IMR-90 (cell line): ENCODE data around the gene TNNI3K. TPM values are rescaled to one million over a fixed set of nuclear protein-coding genes. Genes with fewer than 3 reads are reported as not detected.

ENCODE experiments used
- ATAC-seq: fragments of 200-7000 bp; cut with Tn5 transposase; 2 replicates; pipeline ENCODE4 v1.9.1; 2020; ENCODE audit warnings: low read depth, mild to moderate bottlenecking, moderate library complexity
- BruUV-seq: library from RNA; stranded (reverse); fragments of 400-500 nt; replicated peaks from 2 replicates; lab custom pipeline; 2021; lab: Mats Ljungman, UMichigan
- CTCF ChIA-PET: fragments of 300-600 bp; formaldehyde crosslinking; extraction: SDS; loops from one replicate; lab custom pipeline; 2021; ENCODE audit warnings: antibody characterized with exemption; lab: Yijun Ruan, JAX
- POLR2A ChIA-PET: fragments of 300-600 bp; sonication (Branson Sonifier 250); formaldehyde crosslinking; loops from one replicate; lab custom pipeline; 2022; ENCODE audit warnings: antibody characterized with exemption; ENCODE audit not compliant: unreplicated experiment; lab: Charles Lee
- DNase-seq: peaks from one replicate; pipeline ENCODE4 v3.0.0; 2013
- H2AFZ ChIP-seq: replicated peaks from 2 replicates; pipeline ENCODE3; 2013; ENCODE audit warnings: low read length, mild to moderate bottlenecking; ENCODE audit not compliant: poor library complexity
- H2AK5ac ChIP-seq: 2 replicates; pipeline ENCODE4 v1.6.1; 2013; ENCODE audit warnings: low read depth, low read length, inconsistent platforms
- H2AK9ac ChIP-seq: replicated peaks from 2 replicates; pipeline ENCODE3; 2013; ENCODE audit warnings: mild to moderate bottlenecking, low read depth, low read length, moderate library complexity; ENCODE audit not compliant: poor library complexity
- H2BK120ac ChIP-seq: 2 replicates; pipeline ENCODE4 v1.6.1; 2013; ENCODE audit warnings: low read depth, low read length, inconsistent platforms
- H2BK15ac ChIP-seq: 3 replicates; pipeline ENCODE4 v1.6.1; 2013; ENCODE audit warnings: low read depth, low read length, inconsistent platforms
- H2BK20ac ChIP-seq: 2 replicates; pipeline ENCODE4 v1.6.1; 2013; ENCODE audit warnings: low read depth, mild to moderate bottlenecking, inconsistent platforms, low read length, moderate library complexity
- H2BK5ac ChIP-seq: 2 replicates; pipeline ENCODE4 v1.6.1; 2013; ENCODE audit warnings: mild to moderate bottlenecking, low read depth, low read length, inconsistent platforms; ENCODE audit not compliant: poor library complexity, severe bottlenecking
- H3K14ac ChIP-seq: replicated peaks from 2 replicates; pipeline ENCODE4 v1.6.1; 2013; ENCODE audit warnings: low read depth, low read length, inconsistent platforms
- H3K18ac ChIP-seq: 2 replicates; pipeline ENCODE4 v1.6.1; 2013; ENCODE audit warnings: low read depth, low read length, control low read depth
- H3K23ac ChIP-seq: 2 replicates; pipeline ENCODE4 v1.6.1; 2013; ENCODE audit warnings: low read depth, low read length, inconsistent platforms
- H3K27ac ChIP-seq: 2 replicates; pipeline ENCODE4 v1.5.1; 2013; ENCODE audit warnings: mild to moderate bottlenecking, control low read depth, low read length; ENCODE audit not compliant: insufficient read depth
- H3K27me3 ChIP-seq: 2 replicates; pipeline ENCODE4 v1.6.1; 2013; ENCODE audit warnings: low read length; ENCODE audit not compliant: control insufficient read depth, insufficient read depth
- H3K36me3 ChIP-seq: 2 replicates; pipeline ENCODE4 v1.6.1; 2013; ENCODE audit warnings: low read length, mixed read lengths; ENCODE audit not compliant: control insufficient read depth, insufficient read depth
- H3K4ac ChIP-seq: 2 replicates; pipeline ENCODE4 v1.6.1; 2013; ENCODE audit warnings: low read depth, low read length, inconsistent platforms
- H3K4me1 ChIP-seq: 2 replicates; pipeline ENCODE4 v1.6.1; 2013; ENCODE audit warnings: low read length, mixed read lengths; ENCODE audit not compliant: control insufficient read depth, insufficient read depth
- H3K4me2 ChIP-seq: 2 replicates; pipeline ENCODE4 v1.6.1; 2013; ENCODE audit warnings: low read depth, mild to moderate bottlenecking, control low read depth, low read length, moderate library complexity
- H3K4me3 ChIP-seq: 2 replicates; pipeline ENCODE4 v1.5.1; 2013; ENCODE audit warnings: low read depth, mild to moderate bottlenecking, control low read depth, low read length, moderate library complexity; ENCODE audit not compliant: insufficient read depth
- H3K56ac ChIP-seq: 2 replicates; pipeline ENCODE4 v1.6.1; 2013; ENCODE audit warnings: low read length, inconsistent platforms; ENCODE audit not compliant: insufficient read depth; ENCODE audit errors: extremely low read depth
- H3K79me1 ChIP-seq, 2 experiments: 2 replicates each; pipeline ENCODE4 v1.6.1; 2013; ENCODE audit warnings: low read length in 2 of 2, inconsistent platforms in 1 of 2, low read depth in 1 of 2
- H3K9ac ChIP-seq: 2 replicates; pipeline ENCODE4 v1.6.1; 2013; ENCODE audit warnings: low read depth, low read length, control low read depth
- H3K9me1 ChIP-seq: 2 replicates; pipeline ENCODE4 v1.6.1; 2013; ENCODE audit warnings: low read length, inconsistent platforms; ENCODE audit not compliant: insufficient read depth
- H3K9me3 ChIP-seq: 2 replicates; pipeline ENCODE4 v1.6.1; 2013; ENCODE audit warnings: low read length; ENCODE audit not compliant: control insufficient read depth, insufficient read depth
- H4K20me1 ChIP-seq: 2 replicates; pipeline ENCODE4 v1.6.1; 2013; ENCODE audit warnings: low read length, inconsistent platforms; ENCODE audit not compliant: insufficient read depth
- H4K5ac ChIP-seq: 2 replicates; pipeline ENCODE4 v1.6.1; 2013; ENCODE audit warnings: mild to moderate bottlenecking, low read depth, low read length, control low read depth
- H4K8ac ChIP-seq, 2 experiments: 2 replicates each; pipeline ENCODE4 v1.6.1; 2013; ENCODE audit warnings: low read depth in 2 of 2, low read length in 2 of 2, control low read depth in 1 of 2, inconsistent platforms in 1 of 2
- H4K91ac ChIP-seq: 2 replicates; pipeline ENCODE4 v1.6.1; 2013; ENCODE audit warnings: low read depth, low read length, inconsistent platforms; ENCODE audit not compliant: insufficient read depth
- BHLHE40 ChIP-seq: fragments of 150-350 bp; IDR thresholded peaks from 2 replicates; pipeline ENCODE4 v1.6.1; 2016; ENCODE audit warnings: mild to moderate bottlenecking, low read depth, low read length
- CEBPB ChIP-seq: IDR thresholded peaks from 2 replicates; pipeline ENCODE4 v1.6.1; 2012; ENCODE audit warnings: low read depth, low read length, improper control_type of control experiment
- CHD1 ChIP-seq: IDR thresholded peaks from 2 replicates; pipeline ENCODE4 v1.6.1; 2012; ENCODE audit warnings: low read depth, low read length, improper control_type of control experiment
- ELK1 ChIP-seq: fragments of 150-350 bp; IDR thresholded peaks from 2 replicates; pipeline ENCODE4 v1.6.1; 2016; ENCODE audit warnings: low read depth, mild to moderate bottlenecking, low read length, moderate library complexity, borderline replicate concordance
- FOS ChIP-seq: fragments of 150-350 bp; IDR thresholded peaks from 2 replicates; pipeline ENCODE4 v1.6.1; 2016; ENCODE audit warnings: low read depth, low read length
- MAFK ChIP-seq: IDR thresholded peaks from 2 replicates; pipeline ENCODE4 v1.6.1; 2012; ENCODE audit warnings: low read depth, low read length, improper control_type of control experiment
- MAZ ChIP-seq: IDR thresholded peaks from 2 replicates; pipeline ENCODE4 v1.6.1; 2012; ENCODE audit warnings: low read depth, mild to moderate bottlenecking, low read length, improper control_type of control experiment, moderate library complexity, borderline replicate concordance
- MXI1 ChIP-seq: IDR thresholded peaks from 2 replicates; pipeline ENCODE4 v1.6.1; 2012; ENCODE audit warnings: low read depth, mild to moderate bottlenecking, low read length, moderate library complexity, borderline replicate concordance
- NFE2L2 ChIP-seq: fragments of 150-350 bp; IDR thresholded peaks from 2 replicates; pipeline ENCODE4 v1.6.1; 2016; ENCODE audit warnings: low read depth, mild to moderate bottlenecking, low read length
- POLR2A ChIP-seq: IDR thresholded peaks from 2 replicates; pipeline ENCODE4 v1.6.1; 2012; ENCODE audit warnings: mild to moderate bottlenecking, low read depth, low read length
- RAD21 ChIP-seq: IDR thresholded peaks from 2 replicates; pipeline ENCODE4 v1.6.1; 2012; ENCODE audit warnings: low read length, improper control_type of control experiment
- RCOR1 ChIP-seq: IDR thresholded peaks from 2 replicates; pipeline ENCODE4 v1.6.1; 2012; ENCODE audit warnings: mild to moderate bottlenecking, low read length, improper control_type of control experiment; ENCODE audit not compliant: insufficient replicate concordance
- RFX5 ChIP-seq: IDR thresholded peaks from 2 replicates; pipeline ENCODE4 v1.8.0; 2012; ENCODE audit warnings: low read depth, mild to moderate bottlenecking, low read length, moderate library complexity
- SMC3 ChIP-seq: fragments of 150-350 bp; IDR thresholded peaks from 2 replicates; pipeline ENCODE4 v1.6.1; 2016; ENCODE audit warnings: low read depth, mild to moderate bottlenecking, antibody characterized with exemption, low read length, moderate library complexity
- WGBS, 2 experiments: methylation state at CpG; one replicate each; pipeline versions ENCODE4 v1.1.5 to v1.1.7; 2013; ENCODE audit warnings: missing lambda C conversion rate in 2 of 2; ENCODE audit not compliant: insufficient read length in 1 of 2; ENCODE audit errors: extremely low coverage in 2 of 2; 5-methylcytosine and 5-hydroxymethylcytosine counted together
- dilution Hi-C: fragments of 300-500 bp; cut with HindIII; formaldehyde crosslinking; loops from one replicate; pipeline ENCODE4 v1.14.3; 2018; ENCODE audit warnings: low sequenced_read_pairs; ENCODE audit not compliant: unreplicated experiment
- in situ Hi-C: fragments of 300-500 bp; cut with MboI; formaldehyde crosslinking; loops from 3 replicates; pipeline ENCODE4 v1.14.3; 2019; ENCODE audit warnings: low sequenced_read_pairs, inconsistent platforms, mixed read lengths
- intact Hi-C: fragments of 100-400 bp; cut with micrococcal nuclease; formaldehyde crosslinking; loops from 2 replicates; pipeline ENCODE4 v1.10.0; 2022
- polyA plus RNA-seq, 3 experiments: library from polyadenylated mRNA; depleted of rRNA; stranded (reverse); fragments of >200 nt; gene quantifications; 2 replicates each; pipeline ENCODE4 v1.2.3, GENCODE V29; 2012; ENCODE audit warnings: low replicate concordance in 1 of 3
- total RNA-seq: library from RNA; depleted of rRNA; stranded (reverse); fragments of >200 nt; gene quantifications from 2 replicates; pipeline ENCODE4 v1.2.3, GENCODE V29; 2012
- TF ChIP-seq, protein P1 (sequence below): conservative IDR thresholded peaks from 2 replicates; pipeline ENCODE4 v1.5.1; 2012; ENCODE audit warnings: mild to moderate bottlenecking, low read depth, low read length, improper control_type of control experiment
- TF ChIP-seq, protein P2 (sequence below): fragments of 150-350 bp; IDR thresholded peaks from 2 replicates; pipeline ENCODE4 v1.6.1; 2017; ENCODE audit warnings: mild to moderate bottlenecking, antibody characterized with exemption, low read length, low read depth

Gene TNNI3K
- total and polyA plus RNA-seq, 2 of the 4 experiments (the other 2 are of a cell fraction): 0.90 to 1.3 TPM

GRCh38 chr1:74395571-74395970 lies 160.4 kb downstream of the TNNI3K start:
- no peaks in the 10 kb centered on the region for H3K9me1 ChIP-seq
- no peaks in the 10 kb centered on the region for H3K79me1 ChIP-seq
- H3K56ac ChIP-seq: no peak overlapping the region
- H3K27ac ChIP-seq: peak overlapping the region; percentile 49; the same call in 1 of the 2 replicates
- 0 out of 2 replicates have a peak overlapping the region, but pooled peaks have one; percentile 33 for H2BK120ac ChIP-seq
- dilution Hi-C loops (no loop called here), in situ Hi-C loops (no loop called here), intact Hi-C loops (no loop called here)
- H3K18ac ChIP-seq: peak overlapping the region; percentile 92
- DNase-seq: peak; percentile 72
- no peaks in the 10 kb centered on the region for H3K27me3 ChIP-seq
- no peak overlapping the region for H3K4ac ChIP-seq
- H3K9me3 ChIP-seq: no peaks in the 10 kb centered on the region
- H4K91ac ChIP-seq: 0 out of 2 replicates have a peak overlapping the region, but pooled peaks have one; percentile 34
- no peaks in the 10 kb centered on the region for H3K36me3 ChIP-seq
- ChIA-PET POLR2A (no interaction called here), CTCF (no interaction called here)
- peaks cover 9% of the 10 kb centered on the region for H3K4me1 ChIP-seq
- no peak overlapping the region for H3K4me3 ChIP-seq
- H3K9ac ChIP-seq: no peak overlapping the region
- no TSS peak for BruUV-seq
- H4K8ac ChIP-seq: peak overlapping the region in 1 of 2 experiments; percentile 55; a peak in 1 of 4 replicates
- peak overlapping the region; percentile 58 for H2AFZ ChIP-seq
- H2BK15ac ChIP-seq: no peak overlapping the region
- no CpG with 5 or more reads among the region's 4 CpGs for WGBS, 2 experiments
- H3K4me2 ChIP-seq: no peak overlapping the region
- H3K23ac ChIP-seq: no peak overlapping the region
- H4K20me1 ChIP-seq: no peaks in the 10 kb centered on the region
- no peak overlapping the region for H2AK9ac ChIP-seq
- TF ChIP-seq, protein P1, sequence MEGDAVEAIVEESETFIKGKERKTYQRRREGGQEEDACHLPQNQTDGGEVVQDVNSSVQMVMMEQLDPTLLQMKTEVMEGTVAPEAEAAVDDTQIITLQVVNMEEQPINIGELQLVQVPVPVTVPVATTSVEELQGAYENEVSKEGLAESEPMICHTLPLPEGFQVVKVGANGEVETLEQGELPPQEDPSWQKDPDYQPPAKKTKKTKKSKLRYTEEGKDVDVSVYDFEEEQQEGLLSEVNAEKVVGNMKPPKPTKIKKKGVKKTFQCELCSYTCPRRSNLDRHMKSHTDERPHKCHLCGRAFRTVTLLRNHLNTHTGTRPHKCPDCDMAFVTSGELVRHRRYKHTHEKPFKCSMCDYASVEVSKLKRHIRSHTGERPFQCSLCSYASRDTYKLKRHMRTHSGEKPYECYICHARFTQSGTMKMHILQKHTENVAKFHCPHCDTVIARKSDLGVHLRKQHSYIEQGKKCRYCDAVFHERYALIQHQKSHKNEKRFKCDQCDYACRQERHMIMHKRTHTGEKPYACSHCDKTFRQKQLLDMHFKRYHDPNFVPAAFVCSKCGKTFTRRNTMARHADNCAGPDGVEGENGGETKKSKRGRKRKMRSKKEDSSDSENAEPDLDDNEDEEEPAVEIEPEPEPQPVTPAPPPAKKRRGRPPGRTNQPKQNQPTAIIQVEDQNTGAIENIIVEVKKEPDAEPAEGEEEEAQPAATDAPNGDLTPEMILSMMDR: no peak
- TF ChIP-seq MXI1 (no peak), FOS (no peak), CHD1 (no peak), NFE2L2 (no peak), POLR2A (no peak), RCOR1 (no peak), BHLHE40 (no peak), ELK1 (no peak), RAD21 (no peak), CEBPB (no peak), RFX5 (no peak), MAFK (no peak), MAZ (no peak), SMC3 (no peak)
- TF ChIP-seq, protein P2, sequence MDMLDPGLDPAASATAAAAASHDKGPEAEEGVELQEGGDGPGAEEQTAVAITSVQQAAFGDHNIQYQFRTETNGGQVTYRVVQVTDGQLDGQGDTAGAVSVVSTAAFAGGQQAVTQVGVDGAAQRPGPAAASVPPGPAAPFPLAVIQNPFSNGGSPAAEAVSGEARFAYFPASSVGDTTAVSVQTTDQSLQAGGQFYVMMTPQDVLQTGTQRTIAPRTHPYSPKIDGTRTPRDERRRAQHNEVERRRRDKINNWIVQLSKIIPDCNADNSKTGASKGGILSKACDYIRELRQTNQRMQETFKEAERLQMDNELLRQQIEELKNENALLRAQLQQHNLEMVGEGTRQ: no peak
- H2BK20ac ChIP-seq: no peak overlapping the region
- H2AK5ac ChIP-seq: no peak overlapping the region
- ATAC-seq: peak; percentile 38; the same call in 1 of the 2 replicates
- H3K14ac ChIP-seq: no peak overlapping the region
- H4K5ac ChIP-seq: peak overlapping the region; percentile 13; the same call in 1 of the 2 replicates
- H2BK5ac ChIP-seq: peak overlapping the region; percentile 41
